Heart right ventricle (tissue), 16 donors: Measurements from ENCODE around the gene DNAJB6. TPM values are rescaled to one million over a fixed set of nuclear protein-coding genes. Genes with fewer than 3 reads are reported as not detected.

Source experiments
- ATAC-seq, 8 donors: fragments of 200-7000 bp; cut with Tn5 transposase; one replicate each; pipeline ENCODE4 v1.9.1; 2020; ENCODE audit warnings: mild to moderate bottlenecking in 8 of 8, moderate library complexity in 8 of 8, moderate number of reproducible peaks in 1 of 8
- DNase-seq, 2 donors: peaks; one replicate each; pipeline ENCODE4 v3.0.0-alpha.2; 2020
- H3K27ac ChIP-seq, 10 donors: fragments of 200-600 bp; sonication (generic) in 2 of 10; one replicate each; pipeline versions ENCODE4 v1.5.0 to v1.8.0; 2020 to 2022; ENCODE audit warnings: mild to moderate bottlenecking in 3 of 10
- H3K27me3 ChIP-seq, 7 donors: fragments of 200-600 bp; one replicate each; pipeline ENCODE4 v1.8.0; 2021 to 2022; ENCODE audit warnings: mild to moderate bottlenecking in 2 of 7
- H3K36me3 ChIP-seq, 9 donors: fragments of 200-600 bp; sonication (generic) in 1 of 9; one replicate each; pipeline versions ENCODE4 v1.5.0 to v1.8.0; 2020 to 2022; ENCODE audit warnings: mild to moderate bottlenecking in 2 of 9
- H3K4me1 ChIP-seq, 9 donors: fragments of 200-600 bp; sonication (generic) in 1 of 9; one replicate each; pipeline versions ENCODE4 v1.5.0 to v1.8.0; 2020 to 2022; ENCODE audit warnings: mild to moderate bottlenecking in 4 of 9
- H3K4me3 ChIP-seq, 10 donors: fragments of 200-600 bp; sonication (generic) in 2 of 10; one replicate each; pipeline versions ENCODE4 v1.5.0 to v1.8.0; 2020 to 2022; ENCODE audit warnings: mild to moderate bottlenecking in 7 of 10, moderate library complexity in 2 of 10
- H3K9me3 ChIP-seq, 11 donors: fragments of 200-600 bp in 10 of 11; sonication (generic) in 2 of 11; one replicate each; pipeline versions ENCODE4 v1.5.0 to v1.8.0; 2013 to 2022; ENCODE audit warnings: mild to moderate bottlenecking in 2 of 11, control low read depth in 1 of 11, moderate library complexity in 1 of 11
- CTCF ChIP-seq, 9 donors: fragments of 200-600 bp; sonication (generic) in 2 of 9; IDR thresholded peaks; one replicate each; pipeline versions ENCODE4 v1.5.0 to v1.8.0; 2021 to 2022; ENCODE audit warnings: antibody characterized with exemption in 9 of 9, mild to moderate bottlenecking in 5 of 9, moderate library complexity in 1 of 9
- WGBS, 2 donors: extraction: QIAGEN DNeasy Blood & Tissue Kit; methylation state at CpG; one replicate each; pipeline ENCODE4 v1.1.7; 2013; ENCODE audit warnings: inconsistent platforms in 1 of 2; 5-methylcytosine and 5-hydroxymethylcytosine counted together
- intact Hi-C, 10 donors: fragments of 100-400 bp; cut with DNase I; formaldehyde crosslinking; loops; one replicate each; pipeline versions ENCODE4 v1.11.1 to v1.14.2; 2022
- polyA plus RNA-seq, 2 donors: library from polyadenylated mRNA; stranded (reverse); fragments of 200-250 nt; gene quantifications; one replicate each; pipeline ENCODE4 v1.2.3, GENCODE V29; 2013
- total RNA-seq, 10 donors: library from RNA; stranded (reverse); fragmentation: NEBNext Ultra II Directional in 3 of 10; extraction: Animal tissue kit (Norgen Biotek cat#: 25700) in 3 of 10; gene quantifications; one replicate each; pipeline versions ENCODE4 v1.2.1 to v1.2.4, GENCODE V29; 2021 to 2023
- donor health status: Arrhythmogenic right ventricular cardiomyopathy.
- donor health status: ischemic (EF 13 %, LVEDD 7.1; RV severe dilation, severe dysfunction).
- donor health status: healthy with polysubstance abuse.
- donor health status: DM: no; HTN: yes; CAD: no.
- donor health status: DM: no; HTN: no; CAD: no.
- donor health status: ischemic (EF 25% LVEDD 6.9; RV normal size, moderate dysfunction).
- donor health status: ischemic (EF 25% LVEDD 5.7; RV mildly dilated, moderate dysfunction).
- donor health status: healthy.
- donor health status: DM: yes; HTN: yes; CAD: no.
- donor health status: Ischemic cardiomyopathy.
- donor health status: ischemic (EF 35%, LVEDD 5.7; RV mildly dilated, moderate dysfunction).
- donor health status: nonischemic (EF 11% LVEDD 7.7; RV severe dilation, severe dysfunction).
- donor health status: DM: yes; HTN: yes; CAD: no.
- donor health status: PGD.
- donor health status: ischemic (EF 29% LVEDD 5.4; RV normal size, mild dysfunction).
- donor health status: nonischemic (EF 23%, LVEDD 6.1; RV moderate dilation, normal function).

DNAJB6 gene
- total and polyA plus RNA-seq, 12 donors, result 114 to 200 (median 183) TPM

GRCh38 chr7:157466867-157467261 lies 130.1 kb downstream of the DNAJB6 start:
- no peak for DNase-seq

More at GRCh38 chr7:157466867-157467261, 130.1 kb downstream of the DNAJB6 start:
- no peak overlapping the region for H3K27ac ChIP-seq
- intact Hi-C loops, result no loop called here
- H3K27me3 ChIP-seq, result peaks cover 0 to 72% (median 48%) of the 10 kb centered on the region in 7 donors
- no peak for ATAC-seq
- 78 to 82% methylated on average over 12 of the region's 12 CpGs for WGBS, 2 donors
- H3K4me3 ChIP-seq, result no peak overlapping the region
- TF ChIP-seq CTCF (IDR thresholded peaks at IDR 0.05), result no peak
- no peaks in the 10 kb centered on the region for H3K36me3 ChIP-seq
- no peaks in the 10 kb centered on the region for H3K4me1 ChIP-seq
- no peaks in the 10 kb centered on the region for H3K9me3 ChIP-seq

Other genes starting within 250 kb of the DNAJB6 start
- gene UBE3C, start 198.1 kb upstream of the DNAJB6 start, total RNA-seq, result 10 to 100 TPM; 39.0 to 53.8 (median 49.1) TPM
- gene UBE3C, start 198.1 kb upstream of the DNAJB6 start, polyA plus RNA-seq, result 10 to 100 TPM; 10.5 to 21.8 TPM